ENCODE measurements around the gene AGPAT2.

Gene AGPAT2

GRCh38 chr9:136705564-136705963 is 18.3 kb upstream of the AGPAT2 start:
- TF ChIP-seq POLR2AphosphoS5 (IDR thresholded peaks at IDR 0.05; ENCODE audit: low read depth, low read length) (no peak), SIN3A (IDR thresholded peaks at IDR 0.05; ENCODE audit: borderline replicate concordance, insufficient read depth, low read length) (no peak), REST (IDR thresholded peaks at IDR 0.05; ENCODE audit: insufficient read depth in 1 of 2, low read depth in 2 of 2, low read length in 2 of 2) (no peak), FOXP2 (optimal IDR thresholded peaks at IDR 0.05; ENCODE audit: borderline replicate concordance, extremely low read depth, extremely low read length, insufficient read depth) (no peak)

- TF ChIP-seq FOXP2 (optimal IDR thresholded peaks at IDR 0.05; ENCODE audit: borderline replicate concordance, extremely low read depth, extremely low read length, insufficient read depth) = no peak
- TF ChIP-seq POLR2AphosphoS5 (IDR thresholded peaks at IDR 0.05; ENCODE audit: low read depth, low read length) = no peak
- TF ChIP-seq TAF1 (IDR thresholded peaks at IDR 0.05; ENCODE audit: borderline replicate concordance, insufficient read depth, low read length) = no peak
- TF ChIP-seq REST (IDR thresholded peaks at IDR 0.05; ENCODE audit: insufficient read depth in 1 of 2, low read depth in 2 of 2, low read length in 2 of 2) = no peak
- TF ChIP-seq SIN3A (IDR thresholded peaks at IDR 0.05; ENCODE audit: borderline replicate concordance, insufficient read depth, low read length) = no peak
Measured at GRCh38 chr9:136703276-136703860, 16.1 kb upstream of the AGPAT2 start.

GRCh38 chr9:136701668-136702053 is 14.4 kb upstream of the AGPAT2 start:
- TF ChIP-seq SIN3A (IDR thresholded peaks at IDR 0.05; ENCODE audit: borderline replicate concordance, insufficient read depth, low read length) = no peak
- TF ChIP-seq REST (IDR thresholded peaks at IDR 0.05; ENCODE audit: insufficient read depth in 1 of 2, low read depth in 2 of 2, low read length in 2 of 2) = no peak
- TF ChIP-seq POLR2AphosphoS5 (IDR thresholded peaks at IDR 0.05; ENCODE audit: low read depth, low read length) = no peak
- no peak for TF ChIP-seq FOXP2 (optimal IDR thresholded peaks at IDR 0.05; ENCODE audit: borderline replicate concordance, extremely low read depth, extremely low read length, insufficient read depth)
- no peak for TF ChIP-seq TAF1 (IDR thresholded peaks at IDR 0.05; ENCODE audit: borderline replicate concordance, insufficient read depth, low read length)

GRCh38 chr9:136700959-136701667 is 13.9 kb upstream of the AGPAT2 start:
- TF ChIP-seq TAF1 (IDR thresholded peaks at IDR 0.05; ENCODE audit: borderline replicate concordance, insufficient read depth, low read length) = no peak
- no peak for TF ChIP-seq FOXP2 (optimal IDR thresholded peaks at IDR 0.05; ENCODE audit: borderline replicate concordance, extremely low read depth, extremely low read length, insufficient read depth)
- no peak for TF ChIP-seq SIN3A (IDR thresholded peaks at IDR 0.05; ENCODE audit: borderline replicate concordance, insufficient read depth, low read length)
- TF ChIP-seq POLR2AphosphoS5 (IDR thresholded peaks at IDR 0.05; ENCODE audit: low read depth, low read length) = no peak
- TF ChIP-seq REST (IDR thresholded peaks at IDR 0.05; ENCODE audit: insufficient read depth in 1 of 2, low read depth in 2 of 2, low read length in 2 of 2) = no peak

Measured in PFSK-1 (cell line).